ENCODE data around the gene CAMK2G.
"Not testable (repeated sequence)": the region's sequence is repeated elsewhere in the genome, so short reads cannot be mapped to it uniquely, and the experiment has no call there.

CAMK2G gene

DNA sequence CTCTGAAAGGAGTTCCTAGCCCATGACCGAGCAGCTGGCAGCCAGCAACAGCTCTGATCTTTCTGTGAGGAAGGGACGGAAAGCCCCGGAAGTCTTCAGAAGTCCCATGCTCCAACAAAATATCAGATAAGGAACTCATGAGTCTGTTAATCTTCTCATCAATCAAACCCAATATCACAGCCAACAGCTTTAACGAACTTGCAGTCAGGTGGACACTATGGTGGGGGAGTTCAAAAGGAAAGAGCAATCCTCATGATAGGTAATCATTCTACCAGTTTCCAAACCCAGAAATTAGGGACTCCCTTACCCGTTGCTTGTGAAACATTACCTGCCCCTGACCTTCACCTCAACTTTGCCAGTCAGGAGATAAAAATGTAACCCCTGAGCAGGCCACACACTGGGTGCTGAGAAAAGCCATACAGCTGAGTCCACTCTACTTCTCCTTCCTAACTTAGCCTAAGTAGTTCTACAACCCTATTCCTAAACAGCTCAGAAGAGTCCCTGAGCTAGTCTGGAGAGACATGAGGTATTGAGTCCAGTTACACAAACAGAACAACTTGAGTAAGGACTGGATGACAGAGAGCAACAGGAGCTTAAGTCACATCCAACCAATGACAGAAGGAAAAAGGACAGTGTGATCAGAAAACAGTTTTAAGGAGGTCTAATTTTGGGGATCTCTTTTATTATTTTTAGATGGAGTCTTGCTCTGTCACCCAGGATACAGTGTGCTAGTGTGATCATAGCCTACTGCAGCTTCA, 65.1 kb downstream of the CAMK2G start:
- no peak for DNase-seq

DNA sequence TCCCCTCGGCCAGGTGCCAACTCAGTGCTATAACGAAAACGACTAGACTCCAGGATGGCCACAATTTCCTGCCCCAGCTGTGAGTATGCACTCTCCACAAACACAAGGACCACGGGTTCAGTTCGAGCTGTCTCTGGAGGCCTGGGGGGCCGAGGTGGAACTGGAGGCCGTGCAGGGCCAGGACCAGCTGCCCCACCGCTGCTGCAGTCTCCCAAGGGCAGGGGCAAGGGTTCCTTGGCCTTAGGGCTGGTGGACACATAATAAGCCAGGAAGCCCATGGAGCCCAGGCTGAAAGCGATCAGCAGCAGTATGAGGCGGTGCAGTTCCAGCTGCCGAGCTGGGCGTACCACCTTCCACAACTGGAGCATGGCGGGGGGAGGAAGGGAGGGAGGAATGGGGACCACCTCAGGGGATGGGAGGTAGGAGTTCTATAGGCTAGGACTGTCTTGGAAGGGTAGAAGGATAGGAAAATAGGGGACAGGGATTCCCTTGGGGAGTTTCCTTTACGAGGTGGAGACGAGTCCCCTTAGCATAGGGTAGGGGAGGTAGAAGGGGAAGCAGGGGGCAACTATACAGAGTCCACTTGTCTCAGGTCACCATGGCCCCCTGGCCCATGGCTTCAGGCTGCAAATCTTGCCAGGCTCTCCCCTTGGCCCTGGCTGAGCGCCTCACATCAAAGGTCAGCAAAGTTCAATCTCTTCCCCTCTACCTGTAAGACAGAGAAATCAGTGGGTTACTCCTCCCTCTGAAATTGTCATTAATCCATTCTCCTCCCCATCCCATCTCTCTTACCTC, 66.1 kb downstream of the CAMK2G start:
- DNase-seq: no peak

DNA sequence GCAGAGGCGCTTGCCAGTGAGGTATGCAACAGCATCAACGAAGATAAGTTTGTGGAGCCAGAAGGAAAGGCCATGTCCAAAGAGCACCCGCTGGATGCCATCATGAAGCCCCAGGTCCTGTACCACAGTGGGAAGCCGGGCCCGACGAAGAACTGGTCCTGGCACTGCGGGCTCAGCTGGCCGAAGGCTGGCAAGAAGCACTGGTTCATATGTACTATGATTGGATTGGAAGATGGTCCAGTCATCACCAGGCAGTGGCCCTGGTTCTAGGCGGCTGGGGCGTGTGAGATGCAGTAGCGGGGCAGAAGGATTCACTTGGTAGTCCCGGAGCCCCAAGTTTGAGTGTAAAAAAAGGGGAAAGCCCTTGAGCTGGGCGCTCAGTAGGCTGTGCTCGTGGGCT, 66.9 kb downstream of the CAMK2G start:
- no peak for DNase-seq

DNA sequence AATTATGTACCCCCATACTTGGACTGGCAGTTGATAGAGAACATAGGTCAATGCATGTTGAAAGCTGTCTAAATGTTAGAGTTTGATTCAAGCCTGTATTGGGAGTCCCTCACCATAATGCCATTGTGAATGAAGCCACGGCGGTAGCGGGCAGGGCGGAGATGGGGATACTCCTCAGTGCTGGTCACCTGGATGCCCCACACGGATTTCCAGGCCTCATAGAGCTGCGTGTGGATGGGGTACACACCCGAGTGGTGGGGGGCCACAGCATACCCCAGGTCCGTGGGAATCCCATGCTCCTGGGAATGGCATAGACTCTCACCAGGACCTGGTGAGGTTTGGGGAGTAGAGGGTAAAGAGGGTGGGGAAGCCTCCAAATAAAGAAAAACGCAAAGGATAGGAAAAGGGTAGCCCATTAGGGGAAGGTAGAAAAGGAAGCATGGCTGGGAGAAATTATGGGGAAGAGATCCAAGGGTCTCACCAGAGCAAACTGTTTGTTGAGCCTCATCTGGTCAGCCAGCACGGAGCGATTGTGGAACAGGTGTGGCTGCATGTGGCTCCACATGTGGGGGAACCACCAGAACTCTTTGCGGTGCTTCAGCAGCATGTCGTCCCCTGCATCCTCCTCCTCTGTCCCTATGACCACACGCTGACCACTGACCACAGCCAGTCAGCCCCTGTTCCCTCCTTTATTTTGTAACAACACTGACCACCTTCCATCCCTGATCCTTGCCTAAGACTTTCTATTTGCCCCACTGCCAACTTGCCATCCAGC, 68.0 kb downstream of the CAMK2G start:
- DNase-seq: no peak

DNA sequence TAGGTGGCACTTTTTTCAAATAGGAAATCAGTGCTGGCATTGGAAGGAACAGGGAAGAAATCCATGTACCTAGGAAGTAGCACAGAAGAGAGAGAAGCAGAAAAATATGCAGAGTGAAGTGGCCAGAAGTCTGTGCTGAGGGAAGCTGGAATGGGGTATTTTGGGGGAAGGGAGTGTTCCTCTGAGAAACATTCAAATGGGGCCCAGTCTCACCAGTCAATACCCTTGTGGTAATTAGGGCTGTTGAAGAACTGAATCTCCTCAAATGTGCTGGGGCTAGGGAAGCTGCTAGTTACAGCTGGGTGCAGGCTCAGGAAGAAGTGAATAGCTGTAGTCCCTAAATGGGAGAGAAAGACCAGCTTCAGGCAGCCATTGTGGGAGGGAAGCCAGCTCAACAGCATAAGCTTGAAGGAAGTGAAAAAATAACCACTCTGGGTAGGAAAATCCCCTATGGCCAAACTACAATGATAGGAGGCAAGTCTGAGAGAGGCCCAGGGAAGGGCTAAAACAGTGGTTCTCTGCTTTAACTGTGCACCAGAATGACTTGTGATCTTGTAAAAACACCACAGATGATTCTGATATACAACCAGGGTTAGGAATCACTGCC, 70.6 kb downstream of the CAMK2G start:
- DNase-seq: no peak

DNA sequence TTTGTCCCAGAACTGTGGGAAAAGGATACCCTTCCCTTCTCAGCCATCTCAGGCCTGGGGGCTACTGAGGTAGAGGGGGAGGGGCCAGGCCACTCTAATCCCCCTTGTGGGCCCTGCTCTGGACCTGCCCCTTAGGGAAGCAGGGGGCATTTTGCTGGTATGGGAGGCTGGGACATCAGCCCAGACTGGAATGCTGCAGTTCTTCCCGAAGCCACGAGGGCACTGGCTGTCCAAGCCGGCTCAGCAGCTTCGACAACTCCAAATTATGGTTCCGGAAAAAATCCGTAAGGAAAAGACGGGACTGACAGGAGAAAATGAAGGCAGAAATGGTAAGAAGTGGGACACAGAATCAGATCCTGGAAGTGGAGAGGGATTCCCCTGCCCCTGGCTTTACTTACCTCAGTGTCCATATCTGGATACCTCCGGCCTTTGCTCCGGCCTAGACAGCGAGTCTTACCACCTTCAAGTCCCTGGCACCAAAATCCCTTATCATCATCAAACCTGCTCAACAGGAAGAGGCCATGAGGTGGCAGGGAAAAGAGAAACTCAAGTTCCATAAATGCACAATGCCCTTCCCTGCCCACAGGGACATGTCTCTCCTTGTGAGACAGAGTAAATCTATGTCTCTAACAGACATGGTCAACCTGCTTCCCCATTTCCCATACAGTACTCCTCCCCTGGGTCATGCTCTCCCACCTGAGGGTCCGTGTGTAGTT, 71.9 kb downstream of the CAMK2G start:
- DNase-seq: no peak

DNA sequence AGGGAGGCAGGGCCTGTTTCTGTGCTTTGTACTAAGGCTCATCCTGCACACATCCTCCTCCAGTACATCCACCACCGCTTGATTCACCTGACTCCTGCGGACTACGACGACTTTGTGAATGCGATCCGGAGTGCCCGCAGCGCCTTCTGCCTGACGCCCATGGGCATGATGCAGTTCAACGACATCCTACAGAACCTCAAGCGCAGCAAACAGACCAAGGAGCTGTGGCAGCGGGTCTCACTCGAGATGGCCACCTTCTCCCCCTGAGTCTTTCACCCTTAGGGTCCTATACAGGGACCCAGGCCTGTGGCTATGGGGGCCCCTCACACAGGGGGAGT, 73.1 kb downstream of the CAMK2G start:
- no peak for DNase-seq

DNA sequence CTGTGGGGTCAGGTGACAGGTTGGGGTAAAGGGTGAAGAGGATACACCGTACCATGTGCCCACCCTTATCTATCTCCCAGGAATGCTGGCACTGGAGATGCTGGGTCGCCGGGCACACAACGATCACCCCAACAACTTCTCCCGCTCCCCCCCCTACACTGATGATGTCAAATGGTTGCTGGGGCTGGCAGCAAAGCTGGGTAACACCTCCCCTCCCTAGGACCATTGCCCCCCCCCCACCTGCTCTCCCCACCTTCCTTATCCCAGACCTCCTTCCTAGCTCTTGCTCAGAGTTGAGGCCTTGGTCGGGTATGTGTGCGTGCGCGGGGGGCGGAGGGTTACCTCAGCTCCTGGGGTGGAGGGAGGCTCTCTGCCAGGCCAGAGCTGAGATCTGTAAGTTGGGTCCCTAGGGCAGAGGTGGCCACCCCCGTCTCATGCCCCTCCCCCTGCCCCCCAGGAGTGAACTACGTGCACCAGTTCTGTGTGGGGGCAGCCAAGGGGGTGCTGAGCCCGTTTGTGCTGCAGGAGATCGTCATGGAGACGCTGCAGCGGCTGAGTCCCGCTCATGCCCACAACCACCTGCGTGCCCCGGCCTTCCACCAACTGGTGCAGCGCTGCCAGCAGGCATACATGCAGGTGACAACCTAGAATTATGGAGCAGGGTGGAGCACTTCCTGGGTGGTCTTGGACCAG, 73.6 kb downstream of the CAMK2G start:
- no peak for DNase-seq

DNA sequence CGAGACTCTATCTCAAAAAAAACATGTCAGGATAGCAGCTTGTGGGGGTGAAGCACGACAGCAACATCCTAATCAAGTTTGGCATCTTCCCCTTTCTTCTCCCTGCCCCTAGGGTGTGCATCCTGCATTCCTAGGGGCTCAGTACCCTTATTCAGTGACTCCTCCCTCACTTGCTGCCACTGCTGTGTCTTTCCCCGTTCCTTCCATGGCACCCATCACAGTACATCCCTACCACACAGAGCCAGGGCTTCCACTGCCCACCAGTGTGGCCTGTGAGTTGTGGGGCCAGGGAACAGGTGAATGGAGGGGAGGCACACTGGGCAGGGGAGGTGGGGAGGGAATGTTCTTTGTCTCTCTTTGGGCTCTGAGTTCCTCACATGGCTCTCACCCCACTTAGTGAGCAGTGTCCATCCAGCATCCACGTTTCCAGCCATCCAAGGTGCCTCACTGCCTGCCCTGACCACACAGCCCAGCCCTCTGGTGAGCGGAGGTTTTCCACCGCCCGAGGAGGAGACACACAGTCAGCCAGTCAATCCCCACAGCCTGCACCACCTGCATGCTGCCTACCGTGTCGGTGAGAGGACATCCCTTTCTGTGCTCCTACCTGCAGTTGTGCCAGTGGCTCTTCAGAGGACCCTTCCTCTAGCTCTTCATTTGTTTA, 74.3 kb downstream of the CAMK2G start:
- no peak for DNase-seq

DNA sequence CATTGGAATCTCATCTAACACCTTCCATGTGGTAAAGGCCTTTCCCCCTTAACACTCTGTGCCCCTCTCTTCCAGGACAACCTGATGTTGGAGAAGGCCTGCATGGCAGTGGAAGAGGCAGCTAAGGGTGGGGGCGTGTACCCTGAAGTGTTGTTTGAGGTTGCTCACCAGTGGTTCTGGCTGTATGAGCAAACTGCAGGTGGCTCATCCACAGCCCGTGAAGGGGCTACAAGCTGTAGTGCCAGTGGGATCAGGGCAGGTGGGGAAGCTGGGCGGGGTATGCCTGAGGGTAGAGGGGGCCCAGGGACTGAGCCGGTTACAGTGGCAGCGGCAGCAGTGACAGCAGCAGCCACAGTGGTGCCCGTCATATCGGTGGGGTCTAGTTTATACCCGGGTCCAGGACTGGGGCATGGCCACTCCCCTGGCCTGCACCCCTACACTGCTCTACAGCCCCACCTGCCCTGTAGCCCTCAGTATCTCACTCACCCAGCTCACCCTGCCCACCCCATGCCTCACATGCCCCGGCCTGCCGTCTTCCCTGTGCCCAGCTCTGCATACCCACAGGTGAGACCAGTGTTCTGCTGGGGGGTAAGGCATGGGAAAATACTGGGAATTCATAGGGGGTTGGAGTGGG, 75.3 kb downstream of the CAMK2G start:
- no peak for DNase-seq

DNA sequence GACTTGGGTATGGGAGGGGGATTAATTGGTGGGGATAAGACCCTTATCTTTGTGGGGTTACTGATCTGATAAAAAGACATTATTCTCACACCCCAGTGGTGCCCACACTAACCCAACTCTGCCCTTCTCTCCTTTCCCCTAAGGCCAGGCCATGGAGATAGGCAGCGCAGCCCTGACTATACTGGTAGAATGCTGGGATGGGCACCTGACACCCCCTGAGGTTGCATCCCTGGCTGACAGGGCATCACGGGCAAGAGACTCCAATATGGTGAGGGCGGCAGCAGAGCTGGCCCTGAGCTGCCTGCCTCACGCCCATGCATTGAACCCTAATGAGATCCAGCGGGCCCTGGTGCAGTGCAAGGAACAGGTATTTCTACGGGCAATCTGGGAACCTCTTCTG, 76.3 kb downstream of the CAMK2G start:
- DNase-seq: no peak

DNA sequence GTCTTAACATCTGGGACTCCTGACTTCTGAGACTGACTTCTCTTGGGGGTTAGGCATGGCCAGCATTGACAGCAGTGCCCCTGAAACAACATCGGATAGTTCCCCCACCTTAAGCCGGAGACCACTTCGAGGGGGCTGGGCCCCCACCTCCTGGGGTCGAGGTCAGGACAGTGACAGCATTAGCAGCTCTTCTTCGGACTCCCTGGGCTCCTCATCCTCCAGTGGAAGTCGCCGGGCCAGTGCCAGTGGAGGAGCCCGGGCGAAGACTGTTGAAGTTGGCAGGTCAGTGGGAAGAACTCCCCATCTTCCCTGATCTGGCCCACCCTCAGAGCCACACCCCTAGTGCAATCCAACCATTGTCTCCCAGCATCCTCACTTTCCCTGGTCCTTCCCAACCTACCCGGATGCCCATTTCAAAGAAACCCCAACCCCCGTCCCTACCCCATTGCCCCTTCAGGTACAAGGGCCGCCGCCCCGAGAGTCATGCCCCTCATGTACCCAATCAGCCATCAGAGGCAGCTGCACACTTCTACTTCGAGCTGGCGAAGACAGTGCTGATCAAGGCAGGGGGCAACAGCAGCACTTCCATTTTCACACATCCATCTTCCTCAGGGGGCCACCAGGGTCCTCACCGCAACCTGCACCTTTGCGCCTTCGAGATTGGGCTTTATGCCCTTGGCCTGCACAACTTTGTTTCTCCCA, 76.9 kb downstream of the CAMK2G start:
- no peak for DNase-seq

DNA sequence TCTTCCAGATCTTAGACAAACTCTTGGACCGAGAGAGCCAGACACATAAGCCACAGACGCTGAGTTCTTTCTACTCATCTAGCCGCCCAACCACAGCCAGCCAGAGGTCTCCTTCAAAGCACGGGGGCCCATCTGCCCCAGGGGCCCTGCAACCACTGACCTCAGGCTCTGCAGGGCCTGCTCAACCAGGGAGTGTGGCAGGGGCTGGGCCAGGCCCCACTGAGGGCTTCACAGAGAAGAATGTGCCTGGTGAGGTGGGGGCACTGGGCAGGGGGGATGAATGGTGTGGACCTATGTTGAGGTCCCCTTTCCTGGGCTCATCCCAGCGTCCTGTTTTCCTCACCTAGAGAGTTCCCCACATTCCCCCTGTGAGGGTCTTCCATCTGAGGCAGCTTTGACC, 77.6 kb downstream of the CAMK2G start:
- DNase-seq: no peak

DNA sequence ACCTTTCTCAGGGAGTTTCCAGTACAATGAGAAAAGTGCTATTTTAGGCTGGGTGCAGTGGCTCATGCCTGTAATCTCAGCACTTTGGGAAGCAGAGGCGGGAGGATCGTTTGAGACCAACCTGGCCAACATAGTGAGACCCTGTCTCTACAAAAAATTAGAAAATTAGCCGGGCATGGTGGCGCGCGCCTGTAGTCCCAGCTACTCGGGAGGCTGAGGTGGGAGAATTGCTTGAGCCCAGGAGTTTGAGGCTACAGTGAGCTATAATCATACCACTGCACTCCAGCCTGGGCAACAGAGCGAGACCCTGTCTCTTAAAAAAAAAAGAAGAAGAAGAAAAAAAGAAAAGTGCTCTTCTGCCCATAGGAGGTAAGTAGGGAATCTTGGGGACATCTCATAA, 78.3 kb downstream of the CAMK2G start:
- not testable (repeated sequence) for DNase-seq

DNA sequence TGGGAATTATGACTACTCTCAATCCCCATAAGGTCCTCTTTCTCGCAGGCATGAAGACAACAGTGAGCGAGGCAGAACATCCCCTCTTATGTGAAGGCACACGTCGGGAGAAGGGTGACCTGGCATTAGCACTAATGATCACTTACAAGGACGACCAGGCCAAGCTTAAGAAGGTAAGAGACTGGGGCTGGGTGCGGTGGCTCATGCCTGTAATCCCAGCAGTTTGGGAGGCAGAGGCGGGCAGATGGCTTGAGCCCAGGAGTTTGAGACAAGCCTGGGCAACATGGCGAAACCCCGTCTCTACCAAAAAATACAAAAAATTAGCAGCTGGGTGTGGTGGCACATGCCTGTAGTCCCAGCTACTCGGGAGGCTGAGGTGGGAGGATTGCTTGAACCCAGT, 78.9 kb downstream of the CAMK2G start:
- DNase-seq: not testable (repeated sequence)

DNA sequence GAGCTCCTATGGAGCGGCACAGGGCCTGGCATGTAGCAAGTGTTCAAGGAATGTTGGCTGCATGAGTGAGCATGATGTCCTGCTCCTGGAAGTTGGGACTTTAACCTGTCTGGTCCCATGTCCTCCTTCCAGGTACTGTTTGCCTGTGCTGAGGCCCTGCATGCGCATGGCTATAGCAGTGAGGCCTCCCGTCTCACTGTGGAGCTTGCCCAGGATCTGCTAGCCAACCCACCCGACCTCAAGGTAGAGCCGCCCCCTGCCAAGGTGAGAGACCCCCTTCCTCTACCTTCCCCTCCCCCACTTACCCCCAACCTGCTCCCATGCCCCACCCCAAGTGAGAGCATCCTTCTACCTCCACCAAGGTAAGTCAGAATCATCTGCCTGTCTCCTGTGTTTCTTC, 80.9 kb downstream of the CAMK2G start:
- DNase-seq: no peak

DNA sequence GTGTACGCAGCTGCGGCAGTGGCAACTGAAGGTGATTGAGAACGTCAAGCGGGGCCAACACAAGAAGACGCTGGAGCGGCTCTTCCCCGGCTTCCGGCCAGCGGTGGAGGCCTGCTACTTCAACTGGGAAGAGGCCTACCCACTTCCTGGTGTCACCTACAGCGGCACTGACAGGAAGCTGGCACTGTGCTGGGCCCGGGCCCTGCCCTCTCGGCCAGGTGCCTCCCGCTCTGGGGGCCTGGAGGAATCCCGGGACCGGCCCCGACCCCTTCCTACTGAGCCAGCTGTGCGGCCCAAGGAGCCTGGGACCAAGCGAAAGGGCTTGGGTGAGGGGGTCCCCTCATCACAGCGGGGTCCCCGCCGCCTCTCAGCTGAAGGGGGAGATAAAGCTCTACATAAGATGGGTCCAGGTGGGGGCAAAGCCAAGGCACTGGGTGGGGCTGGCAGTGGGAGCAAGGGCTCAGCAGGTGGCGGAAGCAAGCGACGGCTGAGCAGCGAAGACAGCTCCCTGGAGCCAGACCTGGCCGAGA, 82.4 kb downstream of the CAMK2G start:
- no peak for DNase-seq

DNA sequence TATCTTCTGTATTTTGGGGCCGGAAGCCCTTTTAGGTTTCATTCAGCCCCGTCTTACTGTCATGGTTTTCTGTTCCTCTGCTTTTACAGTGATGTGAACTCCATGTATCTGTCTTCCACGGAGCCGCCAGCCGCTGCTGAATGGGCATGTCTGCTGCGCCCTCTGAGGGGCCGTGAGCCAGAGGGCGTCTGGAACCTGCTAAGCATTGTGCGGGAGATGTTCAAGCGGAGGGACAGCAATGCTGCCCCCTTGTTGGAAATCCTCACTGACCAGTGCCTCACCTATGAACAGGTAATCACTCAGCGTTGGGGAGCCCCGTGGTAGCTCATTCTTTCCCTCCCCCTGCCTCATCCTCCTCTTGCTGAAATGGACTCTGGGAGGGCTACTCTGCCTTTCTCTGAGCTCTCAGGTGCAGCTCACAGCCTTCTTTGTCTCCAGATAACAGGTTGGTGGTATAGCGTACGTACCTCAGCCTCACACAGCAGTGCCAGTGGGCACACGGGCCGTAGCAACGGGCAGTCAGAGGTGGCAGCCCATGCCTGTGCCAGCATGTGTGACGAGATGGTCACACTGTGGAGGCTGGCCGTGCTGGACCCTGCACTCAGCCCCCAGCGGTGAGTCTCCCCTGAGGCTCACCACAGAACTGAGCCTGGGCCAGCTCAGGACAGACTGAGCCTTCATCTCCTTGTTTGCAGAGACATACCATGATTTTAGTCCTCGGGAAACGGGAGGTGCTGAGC, 83.3 kb downstream of the CAMK2G start:
- DNase-seq: no peak

DNA sequence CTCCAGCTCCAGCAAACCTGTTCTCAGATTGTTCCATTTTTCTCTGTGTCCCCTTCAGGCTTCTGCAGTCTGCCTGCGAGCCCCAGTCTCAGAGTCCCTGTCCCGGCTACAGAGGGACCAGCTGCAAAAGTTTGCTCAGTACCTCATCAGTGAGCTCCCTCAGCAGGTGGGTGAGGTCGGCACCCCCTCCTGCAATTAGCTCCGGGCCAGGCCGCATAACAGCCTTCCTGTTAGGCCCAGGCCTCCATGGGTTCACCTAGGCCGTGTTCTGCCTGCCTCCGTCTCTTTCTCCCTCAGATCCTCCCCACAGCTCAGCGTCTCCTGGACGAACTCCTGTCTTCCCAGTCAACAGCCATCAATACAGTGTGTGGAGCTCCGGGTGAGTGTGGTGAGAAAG, 84.7 kb downstream of the CAMK2G start:
- DNase-seq: no peak
